OCI-LY7 (cell line): Measurements from ENCODE around the gene CPPED1. TPM values are rescaled to one million over a fixed set of nuclear protein-coding genes. Genes with fewer than 3 reads are reported as not detected.

Experiments used
- BruUV-seq: library from RNA; stranded (reverse); fragments of 400-500 nt; replicated peaks from 2 replicates; lab custom pipeline; 2021; lab: Mats Ljungman, UMichigan
- CTCF ChIA-PET: fragments of 300-600 bp; sonication (Branson Sonifier 250); formaldehyde crosslinking; loops from one replicate; lab custom pipeline; 2022; ENCODE audit warnings: antibody characterized with exemption; ENCODE audit not compliant: unreplicated experiment; lab: Charles Lee
- POLR2A ChIA-PET: fragments of 300-600 bp; sonication (Branson Sonifier 250); formaldehyde crosslinking; loops from one replicate; lab custom pipeline; 2022; ENCODE audit warnings: antibody characterized with exemption; lab: Charles Lee
- DNase-seq: peaks from one replicate; pipeline ENCODE4 v3.0.0-alpha.2; 2015; ENCODE audit warnings: low spot score
- H2AFZ ChIP-seq: fragments of 200-600 bp; sonication (generic), shearing (Covaris generic); 2 replicates; pipeline ENCODE4 v1.6.1; 2014; ENCODE audit warnings: mild to moderate bottlenecking, antibody characterized with exemption, low read length, moderate library complexity
- H3K27ac ChIP-seq: fragments of 200-600 bp; sonication (generic); 2 replicates; pipeline ENCODE4 v1.5.1; 2014; ENCODE audit warnings: mixed run types, low read depth, mild to moderate bottlenecking, moderate library complexity, low read length, inconsistent platforms; ENCODE audit not compliant: poor library complexity, severe bottlenecking
- H3K36me3 ChIP-seq: fragments of 200-600 bp; sonication (generic); 2 replicates; pipeline ENCODE4 v1.6.1; 2014; ENCODE audit warnings: mild to moderate bottlenecking, antibody characterized with exemption, low read length, moderate library complexity, mixed read lengths; ENCODE audit not compliant: insufficient read depth
- H3K4me1 ChIP-seq: fragments of 200-600 bp; sonication (generic); 2 replicates; pipeline ENCODE4 v1.5.1; 2014; ENCODE audit warnings: mild to moderate bottlenecking, low read length; ENCODE audit not compliant: insufficient read depth, poor library complexity, severe bottlenecking
- H3K4me2 ChIP-seq: fragments of 200-600 bp; sonication (generic); 2 replicates; pipeline ENCODE4 v1.6.1; 2014; ENCODE audit warnings: mild to moderate bottlenecking, low read length
- H3K4me3 ChIP-seq: fragments of 200-600 bp; sonication (generic); 2 replicates; pipeline ENCODE4 v1.5.1; 2014; ENCODE audit warnings: mild to moderate bottlenecking, low read depth, low read length; ENCODE audit not compliant: poor library complexity, severe bottlenecking
- H3K79me2 ChIP-seq: fragments of 200-600 bp; sonication (generic); 2 replicates; pipeline ENCODE4 v1.6.1; 2016; ENCODE audit warnings: low read depth, mild to moderate bottlenecking, low read length, moderate library complexity, mixed read lengths; ENCODE audit not compliant: insufficient read depth
- H3K9me2 ChIP-seq: fragments of 200-600 bp; sonication (generic); 2 replicates; pipeline ENCODE4 v1.6.1; 2016; ENCODE audit warnings: mild to moderate bottlenecking, low read length, mixed read lengths; ENCODE audit not compliant: insufficient read depth
- H3K9me3 ChIP-seq: fragments of 200-600 bp; sonication (generic); 2 replicates; pipeline ENCODE4 v1.6.1; 2014; ENCODE audit warnings: mild to moderate bottlenecking, mixed run types, low read length, mixed read lengths
- H4K20me1 ChIP-seq: fragments of 200-600 bp; sonication (generic); 2 replicates; pipeline ENCODE4 v1.6.1; 2014; ENCODE audit warnings: mild to moderate bottlenecking, antibody characterized with exemption, low read length, moderate library complexity, mixed read lengths; ENCODE audit not compliant: insufficient read depth
- EZH2phosphoT487 ChIP-seq: fragments of 200-600 bp; sonication (generic); IDR thresholded peaks from 2 replicates; pipeline ENCODE4 v1.6.1; 2018; ENCODE audit warnings: low read depth, borderline replicate concordance, mild to moderate bottlenecking, mixed run types, antibody characterized with exemption, low read length, moderate library complexity, mixed read lengths
- intact Hi-C: fragments of 100-400 bp; cut with micrococcal nuclease; formaldehyde crosslinking; loops from one replicate; pipeline ENCODE4 v1.10.0; 2022; ENCODE audit not compliant: unreplicated experiment
- total RNA-seq, 2 experiments: library from RNA; depleted of rRNA in 1 of 2; stranded (reverse); fragments of >200 nt in 1 of 2; shearing (Covaris generic) in 1 of 2; gene quantifications; 2 replicates each; pipeline ENCODE4 v1.2.3, GENCODE V29; 2014 to 2022
- TF ChIP-seq, protein P1 (sequence below): fragments of 200-600 bp; sonication (generic); conservative IDR thresholded peaks from 2 replicates; pipeline ENCODE4 v1.5.1; 2014; ENCODE audit warnings: mild to moderate bottlenecking, antibody characterized with exemption, low read length, moderate library complexity, mixed read lengths

CPPED1 gene
- total RNA-seq, 2 experiments from 2014 or later = 8.6 to 14.2 TPM

DNA sequence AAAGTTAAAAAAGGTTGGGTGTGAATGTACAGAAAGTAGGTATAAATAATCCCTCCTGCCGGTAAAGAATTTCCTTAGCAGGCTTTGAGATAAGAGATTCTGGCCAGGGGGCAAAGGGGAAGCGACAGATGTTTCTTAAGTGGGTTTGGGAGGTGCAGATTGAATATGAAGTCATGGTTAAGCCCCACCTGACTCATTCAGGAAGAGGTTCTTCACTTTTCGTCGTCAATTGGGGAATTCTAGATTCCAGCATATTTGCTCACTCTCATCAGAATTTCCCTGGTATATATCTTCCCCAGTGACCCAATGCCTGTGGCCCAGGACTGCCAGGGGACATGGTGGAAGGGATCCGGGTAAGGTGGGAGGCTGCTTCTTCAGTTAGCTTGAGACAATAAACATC lies 127.8 kb downstream of the CPPED1 start:
- Histone ChIP-seq H2AFZ (no peak overlapping the region), H3K27ac (no peak overlapping the region), H3K9me3 (no peaks in the 10 kb centered on the region), H4K20me1 (no peaks in the 10 kb centered on the region), H3K4me3 (no peak overlapping the region), H3K4me1 (peaks cover 12% of the 10 kb centered on the region), H3K9me2 (no peaks in the 10 kb centered on the region), H3K79me2 (no peaks in the 10 kb centered on the region), H3K36me3 (no peaks in the 10 kb centered on the region), H3K4me2 (no peak overlapping the region)
- no peak for TF ChIP-seq EZH2phosphoT487
- TF ChIP-seq, protein P1, sequence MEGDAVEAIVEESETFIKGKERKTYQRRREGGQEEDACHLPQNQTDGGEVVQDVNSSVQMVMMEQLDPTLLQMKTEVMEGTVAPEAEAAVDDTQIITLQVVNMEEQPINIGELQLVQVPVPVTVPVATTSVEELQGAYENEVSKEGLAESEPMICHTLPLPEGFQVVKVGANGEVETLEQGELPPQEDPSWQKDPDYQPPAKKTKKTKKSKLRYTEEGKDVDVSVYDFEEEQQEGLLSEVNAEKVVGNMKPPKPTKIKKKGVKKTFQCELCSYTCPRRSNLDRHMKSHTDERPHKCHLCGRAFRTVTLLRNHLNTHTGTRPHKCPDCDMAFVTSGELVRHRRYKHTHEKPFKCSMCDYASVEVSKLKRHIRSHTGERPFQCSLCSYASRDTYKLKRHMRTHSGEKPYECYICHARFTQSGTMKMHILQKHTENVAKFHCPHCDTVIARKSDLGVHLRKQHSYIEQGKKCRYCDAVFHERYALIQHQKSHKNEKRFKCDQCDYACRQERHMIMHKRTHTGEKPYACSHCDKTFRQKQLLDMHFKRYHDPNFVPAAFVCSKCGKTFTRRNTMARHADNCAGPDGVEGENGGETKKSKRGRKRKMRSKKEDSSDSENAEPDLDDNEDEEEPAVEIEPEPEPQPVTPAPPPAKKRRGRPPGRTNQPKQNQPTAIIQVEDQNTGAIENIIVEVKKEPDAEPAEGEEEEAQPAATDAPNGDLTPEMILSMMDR = no peak
- DNase-seq = no peak
- CTCF ChIA-PET = no interaction called here
- POLR2A ChIA-PET = no interaction called here
- BruUV-seq = no TSS peak
- intact Hi-C loops = no loop called here

DNA sequence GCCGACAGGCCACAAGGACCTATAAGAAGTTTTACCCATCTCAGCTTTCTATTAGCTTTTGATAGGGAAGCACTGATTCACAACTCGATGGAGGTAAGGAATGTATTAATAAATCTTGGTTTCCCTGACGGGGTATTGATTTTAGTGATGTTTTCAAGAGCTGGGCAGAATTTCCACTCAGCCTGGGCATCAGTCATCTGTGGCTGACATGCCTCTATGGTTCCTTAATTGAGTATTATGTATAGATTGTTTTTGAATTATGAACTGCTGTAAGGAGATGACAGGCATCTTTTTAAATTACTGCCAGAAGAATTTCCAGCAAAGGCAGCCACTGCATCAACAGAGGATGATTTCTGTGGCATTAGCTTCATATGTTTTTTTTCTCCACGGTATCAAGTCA lies 128.6 kb downstream of the CPPED1 start:
- H3K4me2 ChIP-seq = no peak overlapping the region
- no peak for TF ChIP-seq EZH2phosphoT487
- TF ChIP-seq, protein P1 = no peak
- no peaks in the 10 kb centered on the region for H3K9me3 ChIP-seq
- BruUV-seq = no TSS peak
- peaks cover 12% of the 10 kb centered on the region for H3K4me1 ChIP-seq
- H3K27ac ChIP-seq = no peak overlapping the region
- no peaks in the 10 kb centered on the region for H3K79me2 ChIP-seq
- H3K9me2 ChIP-seq = no peaks in the 10 kb centered on the region
- no peak overlapping the region for H2AFZ ChIP-seq
- no peaks in the 10 kb centered on the region for H3K36me3 ChIP-seq
- DNase-seq = no peak
- H4K20me1 ChIP-seq = no peaks in the 10 kb centered on the region
- CTCF ChIA-PET = no interaction called here
- POLR2A ChIA-PET = interaction anchor here (0.6 to 0.7 kb wide), 2 partner anchors 16 to 141 kb away, joined by 3 to 4 read pairs; no protein-coding TSS in a partner anchor
- H3K4me3 ChIP-seq = no peak overlapping the region
- intact Hi-C loops = no loop called here

DNA sequence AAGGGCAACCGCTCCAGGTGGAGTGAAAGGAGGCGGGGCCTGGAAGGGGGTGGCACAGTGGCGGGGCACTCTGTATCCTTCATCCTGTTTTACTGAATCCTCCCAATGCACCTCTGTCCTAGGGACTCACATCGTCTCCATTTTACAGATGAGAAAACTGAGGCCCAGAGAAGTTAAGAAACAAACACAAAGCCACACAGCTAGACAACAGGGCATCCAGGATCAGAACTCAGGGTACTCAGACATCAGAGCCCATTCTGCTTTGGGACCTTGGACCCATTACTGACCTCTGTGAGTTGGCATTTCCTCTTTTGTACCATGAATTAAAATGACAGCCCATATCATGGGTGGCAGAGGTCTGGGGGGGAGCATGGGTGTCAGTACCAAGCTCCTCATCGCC lies 129.2 kb downstream of the CPPED1 start:
- ChIA-PET POLR2A (interaction anchor here (0.6 to 0.7 kb wide), 2 partner anchors 17 to 143 kb away, joined by 3 read pairs; no protein-coding TSS in a partner anchor), CTCF (no interaction called here)
- no peaks in the 10 kb centered on the region for H3K36me3 ChIP-seq
- intact Hi-C loops = no loop called here
- no peaks in the 10 kb centered on the region for H3K9me2 ChIP-seq
- no peak for DNase-seq
- H3K4me3 ChIP-seq = no peak overlapping the region
- no peak overlapping the region for H2AFZ ChIP-seq
- no peaks in the 10 kb centered on the region for H3K9me3 ChIP-seq
- no TSS peak for BruUV-seq
- H3K27ac ChIP-seq = no peak overlapping the region
- H3K79me2 ChIP-seq = no peaks in the 10 kb centered on the region
- TF ChIP-seq, protein P1 = no peak
- TF ChIP-seq EZH2phosphoT487 = no peak
- H3K4me2 ChIP-seq = no peak overlapping the region
- peaks cover 12% of the 10 kb centered on the region for H3K4me1 ChIP-seq
- H4K20me1 ChIP-seq = no peaks in the 10 kb centered on the region
